GM21737 (cell line): ENCODE data around the gene MOV10L1.

Experiments
- ATAC-seq: cut with Tn5 transposase; IDR thresholded peaks from one replicate; pipeline ENCODE4 v1.9.1; 2021; ENCODE audit warnings: mild to moderate bottlenecking, moderate library complexity; ENCODE audit not compliant: unreplicated experiment

Gene MOV10L1

DNA sequence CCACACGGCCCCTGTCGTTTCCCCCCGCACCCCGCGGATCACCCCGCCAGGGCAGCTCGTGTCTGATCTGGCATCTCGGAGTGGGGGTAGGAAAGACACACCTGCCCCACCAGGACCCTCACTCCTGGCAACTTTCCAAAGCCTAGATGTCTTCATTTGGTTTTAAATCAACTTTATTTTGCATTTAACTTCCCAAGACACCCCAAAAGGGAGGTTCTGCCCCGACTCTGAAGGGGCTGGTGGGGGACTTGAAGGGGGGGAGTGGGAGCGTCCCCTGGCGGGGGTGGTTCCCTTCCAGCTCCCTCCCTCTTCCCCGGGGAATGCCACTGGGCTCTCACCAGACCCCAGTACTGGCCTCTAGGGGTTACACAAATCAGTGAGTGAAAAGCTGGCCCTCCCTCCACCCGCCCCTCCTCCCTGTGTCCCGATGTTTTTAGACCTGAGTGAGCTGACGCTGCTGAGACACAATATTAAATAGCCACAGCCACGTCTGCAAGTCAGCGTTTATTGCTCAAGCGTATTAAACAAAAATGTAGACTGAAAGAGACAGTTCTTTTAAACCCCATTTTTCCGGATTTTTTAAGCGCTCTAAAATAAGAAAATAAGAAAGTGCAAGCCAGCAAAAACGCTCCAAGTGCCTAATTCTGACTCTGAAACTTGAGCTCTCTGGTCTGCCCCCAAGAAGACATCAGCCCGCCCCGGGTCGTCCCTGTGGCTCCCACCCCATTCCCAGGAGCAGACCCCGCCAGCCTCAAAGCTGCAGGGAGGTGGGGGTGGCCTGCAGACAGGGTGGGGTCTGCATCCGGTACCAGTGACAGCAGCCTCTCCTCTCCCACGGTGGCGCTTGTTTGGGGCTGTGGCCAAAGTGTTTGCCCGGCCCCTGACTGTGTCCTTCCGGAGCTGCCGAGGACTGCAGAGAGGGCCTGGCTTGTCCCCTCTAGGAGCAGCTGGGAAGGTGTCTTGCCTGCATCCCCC lies 30.6 kb upstream of the MOV10L1 start:
- no peak for ATAC-seq

DNA sequence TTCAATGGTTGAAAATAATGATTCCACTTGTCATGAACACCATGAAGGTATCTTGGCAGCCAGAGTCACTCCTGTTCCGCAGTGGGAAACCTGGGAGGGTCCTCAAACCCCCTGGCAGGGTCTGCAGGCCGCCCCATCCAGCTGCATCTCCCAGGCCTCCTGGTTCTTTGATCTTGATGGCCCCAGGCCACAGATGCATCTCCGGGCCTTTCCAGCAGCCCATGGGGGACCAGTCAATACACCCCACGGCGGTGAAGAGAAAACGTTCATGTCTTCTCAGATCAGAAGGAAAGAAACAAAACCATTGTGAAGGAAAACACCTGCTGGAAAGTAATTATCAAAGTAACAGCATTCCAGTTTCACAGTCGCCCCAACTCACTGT lies 29.9 kb upstream of the MOV10L1 start:
- ATAC-seq = no peak

DNA sequence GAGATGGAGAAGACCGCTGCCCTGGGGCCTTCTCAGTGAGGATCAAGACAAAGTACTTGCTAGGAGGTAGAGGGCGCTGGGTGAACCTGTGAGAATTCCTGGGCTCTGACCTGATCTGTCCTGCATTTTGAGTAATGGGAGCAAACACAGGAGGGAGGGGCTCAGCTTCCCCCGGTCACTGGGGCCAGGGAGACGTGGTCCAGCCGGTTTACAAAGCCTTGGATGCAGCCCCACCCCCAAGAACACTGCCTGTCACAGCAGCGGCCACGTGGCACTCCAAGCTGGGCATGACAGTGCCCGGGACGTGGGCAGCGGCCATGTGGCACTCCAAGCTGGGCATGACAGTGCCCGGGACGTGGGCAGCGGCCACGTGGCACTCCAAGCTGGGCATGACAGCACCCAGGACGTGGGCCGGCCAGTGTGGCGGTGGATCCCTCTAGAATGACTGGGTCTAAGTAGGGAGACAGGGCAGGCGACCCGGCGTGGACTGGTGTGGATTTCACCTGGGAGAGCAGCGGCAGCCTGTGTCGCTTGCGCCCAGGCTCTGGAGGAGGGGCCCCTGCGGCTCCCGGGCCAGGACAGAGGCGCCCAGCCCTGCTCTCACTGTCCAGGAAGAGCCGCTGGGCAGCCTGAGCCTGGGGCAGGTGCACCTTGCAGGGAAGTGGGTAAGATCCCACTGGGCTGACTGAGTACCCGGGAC lies 29.2 kb upstream of the MOV10L1 start:
- no peak for ATAC-seq

DNA sequence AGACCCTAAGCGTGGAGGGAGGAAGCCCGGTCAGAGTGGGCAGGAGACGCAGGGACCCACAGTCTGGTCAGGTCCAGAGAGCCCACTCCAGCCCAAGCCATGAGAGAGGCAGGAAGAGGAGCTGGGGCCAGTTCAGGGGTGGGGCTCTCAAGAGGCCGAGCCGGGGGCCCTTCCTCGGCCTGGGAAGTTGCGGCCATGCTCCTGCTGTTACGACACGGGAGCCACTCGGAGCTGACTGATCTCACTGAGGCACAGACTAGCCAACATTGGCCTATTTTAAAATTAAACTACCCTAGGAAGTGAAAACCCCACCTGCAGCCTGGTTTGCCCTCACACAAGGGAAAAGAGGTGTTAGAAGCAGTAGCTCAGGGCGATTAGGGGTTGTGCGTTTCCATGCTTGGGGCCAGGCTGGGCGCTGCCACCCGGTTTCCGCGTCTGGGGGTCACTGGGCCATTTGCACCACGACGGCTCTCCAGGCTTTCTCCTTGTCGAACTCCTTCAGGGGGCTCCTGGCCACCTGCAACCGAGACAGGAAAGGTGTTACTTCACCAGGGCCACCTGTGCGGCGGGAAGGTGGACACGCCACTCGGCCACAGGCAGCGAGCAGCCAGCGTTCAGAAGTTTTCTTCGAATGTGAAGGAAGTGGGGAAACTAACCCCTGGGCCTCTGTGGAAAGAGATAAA lies 28.5 kb upstream of the MOV10L1 start:
- ATAC-seq = no peak

DNA sequence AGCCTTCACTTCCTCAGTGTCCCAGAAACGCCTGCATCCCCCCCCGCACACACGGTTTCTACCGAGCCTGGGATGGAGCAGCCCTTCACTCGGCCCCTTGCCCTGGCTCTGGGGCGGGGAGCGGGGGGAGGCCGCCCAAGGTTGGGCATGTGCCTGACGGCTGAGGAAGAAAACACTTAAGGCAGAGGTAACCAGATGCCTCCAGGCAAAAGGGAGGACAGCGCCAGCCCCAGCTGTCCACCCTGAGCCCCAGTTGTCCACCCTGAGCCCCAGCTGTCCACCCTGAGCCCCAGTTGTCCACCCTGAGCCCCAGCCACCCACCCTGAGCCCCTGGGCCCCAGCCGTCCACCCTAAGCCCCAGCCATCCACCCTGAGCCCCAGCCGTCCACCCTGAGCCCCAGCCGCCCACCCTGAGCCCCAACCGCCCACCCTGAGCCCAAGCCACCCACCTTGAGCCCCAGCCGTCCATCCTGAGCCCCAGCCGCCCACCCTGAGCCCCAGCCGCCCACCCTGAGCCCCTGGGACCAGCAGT lies 27.9 kb upstream of the MOV10L1 start:
- no peak for ATAC-seq

DNA sequence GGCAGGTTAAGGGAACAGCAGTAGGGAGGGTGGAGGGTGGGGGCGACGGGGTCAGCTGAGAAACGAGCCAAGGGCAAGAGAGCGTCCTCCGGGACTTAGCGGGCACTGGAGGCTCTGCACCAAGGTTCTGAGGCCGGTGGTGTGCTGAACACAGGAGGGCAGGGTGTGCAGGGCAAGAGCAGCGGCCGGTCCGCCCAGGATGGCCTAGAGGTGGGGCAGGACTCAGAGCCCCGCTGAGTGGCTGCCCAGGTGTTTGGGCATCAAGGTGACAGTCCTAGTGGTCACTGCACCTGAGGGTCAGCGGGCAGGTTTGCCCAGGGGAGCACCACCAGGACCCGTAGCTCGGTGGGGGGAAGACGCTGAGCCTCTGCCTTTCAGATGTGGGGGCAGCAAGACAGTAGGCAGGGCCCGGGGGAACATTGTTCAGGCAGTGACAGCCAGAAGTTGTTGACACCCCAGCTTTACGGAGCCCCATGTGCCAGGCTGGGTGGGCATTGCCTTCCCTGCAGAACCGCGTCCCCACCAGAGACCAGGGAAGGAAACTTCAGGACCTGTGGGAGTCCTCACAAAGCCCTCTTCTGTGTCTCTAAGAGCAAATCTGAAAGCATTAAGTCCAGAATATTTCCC lies 27.2 kb upstream of the MOV10L1 start:
- no peak for ATAC-seq

DNA sequence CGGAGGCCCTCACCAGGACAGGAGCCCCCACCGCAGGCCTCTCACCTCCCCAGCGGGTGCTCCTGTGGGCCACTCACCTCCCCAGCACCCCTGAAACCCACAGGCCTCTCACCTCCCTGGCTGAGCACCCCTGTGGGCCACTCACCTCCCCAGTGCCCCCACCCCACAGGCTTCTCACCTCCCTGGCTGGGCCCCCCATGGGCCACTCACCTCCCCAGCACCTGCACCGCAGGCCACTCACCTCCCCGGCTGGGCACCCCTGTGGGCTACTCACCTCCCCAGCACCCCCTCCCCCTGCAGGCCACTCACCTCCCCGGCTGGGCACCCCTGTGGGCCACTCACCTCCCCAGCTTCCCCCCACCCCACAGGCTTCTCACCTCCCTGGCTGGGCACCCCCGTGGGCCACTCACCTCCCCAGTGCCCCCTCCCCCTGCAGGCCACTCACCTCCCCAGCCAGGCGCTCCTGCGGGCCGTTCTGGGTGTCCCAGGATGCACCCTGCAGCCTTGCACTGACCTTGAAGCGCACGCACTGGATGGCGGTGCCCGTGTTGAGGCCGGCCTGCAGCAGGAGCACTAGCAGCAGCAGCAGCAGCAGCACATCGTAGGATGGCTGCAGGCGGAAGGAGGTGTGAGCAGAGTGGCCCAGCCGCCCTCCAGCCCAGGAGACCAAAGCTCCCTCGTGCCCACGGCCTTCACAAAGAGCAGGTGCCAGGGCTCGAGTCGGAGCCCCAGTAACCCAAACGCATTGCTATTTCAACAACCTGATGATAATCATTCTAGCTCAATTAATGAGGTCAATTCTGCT lies 26.0 kb upstream of the MOV10L1 start:
- no peak for ATAC-seq

DNA sequence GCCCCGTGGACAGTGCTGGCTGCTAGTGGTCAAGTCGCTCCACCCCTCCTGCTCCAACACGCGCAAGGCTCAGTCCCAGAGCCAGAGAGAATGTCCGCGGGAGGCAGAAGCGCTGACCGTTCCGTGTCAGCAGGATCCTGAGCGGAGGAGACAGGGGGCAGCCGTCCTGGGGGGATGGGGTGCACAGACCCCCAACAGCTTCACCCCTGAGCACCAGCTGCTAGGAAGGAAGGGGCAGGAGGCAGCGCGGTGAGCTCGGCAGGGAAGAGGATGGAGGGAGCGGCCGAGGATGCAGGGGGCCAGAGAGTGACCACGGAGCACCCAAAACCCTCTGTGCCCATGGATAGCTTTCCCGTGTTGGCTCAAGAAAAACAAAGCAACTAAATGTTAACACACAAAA lies 25.4 kb upstream of the MOV10L1 start:
- ATAC-seq = no peak

DNA sequence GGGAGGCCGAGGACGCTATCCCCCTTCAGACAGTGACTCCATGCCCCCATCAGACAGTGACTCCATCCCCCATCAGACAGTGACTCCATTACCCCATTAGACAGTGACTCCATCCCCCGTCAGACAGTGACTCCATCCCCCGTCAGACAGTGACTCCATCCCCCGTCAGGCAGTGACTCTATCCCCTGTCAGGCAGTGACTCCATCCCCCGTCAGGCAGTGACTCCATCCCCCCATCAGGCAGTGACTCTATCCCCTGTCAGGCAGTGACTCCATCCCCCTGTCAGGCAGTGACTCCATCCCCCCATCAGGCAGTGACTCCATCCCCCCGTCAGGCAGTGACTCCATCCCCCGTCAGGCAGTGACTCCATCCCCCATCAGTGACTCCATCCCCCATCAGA lies 22.6 kb upstream of the MOV10L1 start:
- no peak for ATAC-seq

DNA sequence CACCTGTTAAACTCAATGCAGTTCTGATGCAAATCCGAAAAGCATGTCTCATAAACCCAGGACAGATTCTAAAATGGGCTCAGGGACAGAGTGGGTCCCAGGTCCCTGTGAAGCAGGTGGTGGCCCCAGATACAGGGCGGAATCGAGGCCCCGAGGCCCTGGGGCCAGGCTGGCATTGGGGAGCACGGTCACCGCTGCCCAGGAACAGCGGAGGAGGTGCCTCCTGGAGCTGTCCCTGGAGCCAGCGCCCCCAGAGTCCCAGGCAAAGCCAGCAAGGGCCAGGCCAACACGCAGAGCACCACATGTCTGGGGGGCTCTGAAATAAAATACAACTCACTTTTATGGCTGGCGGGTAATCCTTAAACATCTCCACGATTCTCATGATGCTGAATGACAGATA lies 21.7 kb upstream of the MOV10L1 start:
- no peak for ATAC-seq

DNA sequence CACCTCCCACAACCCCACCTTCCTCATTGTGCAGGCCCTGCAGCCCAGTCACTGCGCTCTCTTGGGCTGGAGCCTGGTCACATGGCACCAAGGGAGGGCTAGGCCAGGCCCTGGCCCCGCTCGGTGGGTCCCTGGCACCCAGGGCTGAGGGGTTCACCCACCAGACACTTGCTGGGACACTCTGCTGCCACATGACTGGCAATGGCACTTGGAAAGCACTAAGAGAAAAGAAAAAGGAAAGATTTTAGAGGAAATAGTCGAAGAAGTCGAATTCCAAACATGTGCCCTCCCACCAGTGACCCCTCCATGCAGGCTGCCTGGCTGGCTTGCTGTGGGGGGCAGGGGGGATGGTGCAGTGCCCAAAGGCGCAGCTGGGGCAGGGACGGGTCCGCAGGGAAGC lies 19.4 kb upstream of the MOV10L1 start:
- ATAC-seq = no peak

DNA sequence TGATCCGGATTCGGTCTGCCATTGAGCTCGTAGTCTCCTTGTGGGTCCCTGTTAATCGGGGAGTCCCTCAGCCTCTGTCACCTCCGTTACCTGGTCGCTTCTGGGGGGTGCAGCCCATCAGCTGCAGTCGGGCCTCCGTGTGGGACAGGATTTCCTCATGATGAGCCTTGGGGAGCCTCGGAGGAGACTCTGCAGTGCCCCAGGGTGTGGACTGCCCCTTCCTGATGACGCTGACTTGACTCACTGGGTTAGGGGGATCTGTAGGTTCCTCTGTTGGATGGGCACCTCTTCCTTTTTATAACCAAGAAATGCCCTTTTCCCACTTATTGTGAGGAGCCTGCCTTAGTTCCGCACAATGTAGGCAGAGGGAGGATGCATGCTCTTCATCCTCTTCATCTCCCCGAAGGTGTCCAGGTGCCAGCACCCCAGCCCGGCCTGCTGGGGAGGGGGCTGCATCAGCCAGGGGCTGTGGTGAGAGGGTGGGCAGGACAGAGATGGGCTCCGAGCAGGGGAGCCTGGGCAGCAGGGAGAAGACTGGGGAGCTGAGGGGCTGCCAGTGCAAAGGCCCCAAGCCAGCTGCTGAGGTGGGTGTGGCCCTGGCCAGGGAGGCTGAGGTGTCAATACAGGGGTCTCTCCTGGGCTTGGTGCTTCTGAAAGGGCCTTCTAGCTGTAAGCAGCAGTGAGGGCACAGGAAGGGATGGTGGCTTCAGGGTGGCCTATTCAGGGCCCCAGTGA lies 18.2 kb upstream of the MOV10L1 start:
- no peak for ATAC-seq

DNA sequence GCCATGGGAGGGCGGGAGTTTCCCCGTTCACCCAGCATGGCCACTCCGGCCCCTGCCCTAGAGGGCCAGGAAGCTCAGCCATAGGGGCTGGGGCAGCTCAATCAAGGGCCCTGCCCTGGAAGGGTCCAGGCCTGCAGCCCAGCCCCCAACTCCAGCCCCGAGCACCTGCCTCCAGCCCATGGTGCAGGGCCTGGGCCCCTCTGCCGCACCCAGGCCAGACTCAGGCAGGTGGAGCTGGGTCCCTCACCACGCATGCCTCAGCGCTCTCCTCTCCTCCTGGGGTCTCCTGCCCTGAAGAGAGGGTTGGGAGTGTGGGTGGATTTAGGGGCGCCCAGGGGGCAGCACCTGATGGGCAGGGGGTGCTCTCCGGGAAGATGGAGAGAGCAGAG lies 17.6 kb upstream of the MOV10L1 start:
- no peak for ATAC-seq

DNA sequence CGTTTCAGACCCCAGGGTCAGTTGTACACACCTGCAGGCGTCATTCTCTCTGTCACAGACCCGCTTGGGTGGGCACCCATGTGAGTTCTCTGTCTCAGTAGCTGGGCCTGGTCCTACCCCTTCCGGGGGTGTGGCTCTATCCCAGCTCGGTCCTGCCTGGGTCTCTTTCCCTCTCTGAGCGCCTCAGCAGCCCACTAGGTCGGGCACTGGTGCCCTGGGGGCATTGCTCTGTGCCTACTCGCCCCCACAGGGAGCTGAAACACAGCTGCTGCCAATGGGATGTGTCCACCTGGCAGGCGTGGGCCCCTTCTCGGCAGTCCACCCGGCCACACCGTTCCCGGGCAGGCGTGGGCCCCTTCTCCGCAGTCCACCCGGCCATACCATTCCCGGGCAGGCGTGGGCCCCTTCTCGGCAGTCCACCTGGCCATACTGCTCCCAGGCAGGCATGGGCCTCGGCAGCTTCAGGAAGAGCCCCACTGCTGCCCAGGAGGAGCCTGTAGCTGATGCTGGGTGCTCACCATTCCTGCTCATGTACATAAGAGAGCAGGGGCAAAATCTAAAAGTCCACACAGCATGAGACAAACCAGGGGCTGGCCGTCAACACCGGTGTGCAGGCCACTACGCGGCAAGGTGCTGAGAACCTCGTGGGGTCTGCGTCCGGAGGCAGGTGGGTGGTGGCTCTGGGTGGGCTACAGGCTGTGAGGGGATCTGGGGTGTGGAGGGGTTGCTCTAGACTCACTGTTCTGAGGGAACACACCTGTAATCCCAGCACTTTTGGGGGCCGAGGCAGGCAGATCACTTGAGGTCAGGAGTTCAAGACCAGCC lies 16.9 kb upstream of the MOV10L1 start:
- ATAC-seq = no peak

DNA sequence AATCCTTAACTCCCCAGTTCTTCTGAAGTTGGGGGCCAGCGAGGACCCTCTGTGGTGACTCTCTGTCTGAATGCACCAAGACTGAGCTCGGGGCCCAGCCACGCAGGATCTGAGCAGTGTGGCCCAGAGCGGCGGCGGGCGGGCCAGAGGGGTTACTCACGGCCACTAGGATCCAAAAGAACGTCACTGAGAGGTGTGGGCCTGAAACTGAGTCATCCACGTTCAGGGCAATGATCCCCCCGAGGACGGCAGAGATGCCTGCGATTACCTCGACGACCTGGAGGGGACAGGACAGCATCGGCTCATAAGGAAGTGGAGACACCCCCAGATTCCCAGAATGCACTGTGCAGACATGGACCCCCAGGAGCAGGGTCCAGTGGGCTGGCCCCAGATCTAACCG lies 15.8 kb upstream of the MOV10L1 start:
- ATAC-seq = no peak

DNA sequence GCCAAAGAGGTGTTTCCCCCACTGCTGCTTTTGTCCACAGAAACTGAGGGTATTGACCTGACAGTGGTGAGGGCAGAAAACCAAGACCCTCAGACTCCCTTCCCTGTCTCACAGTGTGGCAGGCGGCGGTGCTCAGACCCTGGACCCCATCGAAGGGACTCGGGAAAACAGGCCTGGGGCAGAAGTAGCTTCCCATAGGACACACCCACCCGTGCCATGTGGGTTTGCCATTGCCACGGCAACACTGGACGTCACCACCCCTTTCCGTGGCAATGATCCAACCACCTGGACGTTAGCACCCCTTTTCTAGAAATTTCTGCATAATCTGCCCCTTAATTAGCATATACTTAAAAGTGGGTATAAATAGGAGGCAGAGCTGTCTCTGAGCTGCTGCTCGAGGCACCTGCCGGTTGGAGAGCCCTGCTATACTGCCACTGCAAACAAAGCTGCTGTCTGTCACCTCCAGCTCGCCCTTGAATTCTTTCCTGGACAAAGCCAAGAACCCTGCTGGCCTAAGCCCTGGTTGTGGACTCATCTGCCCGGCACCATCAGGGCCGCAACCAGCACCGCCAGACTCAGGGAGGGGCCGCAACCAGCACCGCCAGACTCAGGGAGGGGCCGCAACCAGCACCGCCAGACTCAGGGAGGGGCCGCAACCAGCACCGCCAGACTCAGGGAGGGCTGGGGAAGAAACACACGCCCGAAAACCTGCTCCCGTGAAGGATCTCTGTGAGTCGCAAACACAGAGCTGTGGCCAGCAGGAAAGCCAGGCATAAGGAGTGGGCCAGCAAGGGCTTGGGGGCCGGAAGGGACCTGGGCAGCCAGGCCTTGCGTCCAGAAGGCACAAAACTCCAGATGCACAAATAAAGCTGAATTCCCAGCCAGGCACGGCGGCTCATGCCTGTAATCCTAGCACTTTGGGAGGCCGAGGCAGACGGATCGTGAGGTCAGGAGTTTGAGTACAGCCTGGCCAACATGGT lies 15.0 kb upstream of the MOV10L1 start:
- no peak for ATAC-seq
